Mucosa of stomach (tissue), 1 donor: ENCODE results near the gene KRTAP5-2.
A peak's percentile ranks its signal among the peaks of the same experiment; 100 is the strongest.

Experiments
- H3K27me3 ChIP-seq: one replicate; pipeline ENCODE4 v1.7.0; 2013; ENCODE audit warnings: mild to moderate bottlenecking, low read length; ENCODE audit not compliant: control insufficient read depth, insufficient read depth
- H3K36me3 ChIP-seq: one replicate; pipeline ENCODE4 v1.7.0; 2013; ENCODE audit warnings: low read length; ENCODE audit not compliant: control insufficient read depth, insufficient read depth
- H3K4me1 ChIP-seq: one replicate; pipeline ENCODE4 v1.7.0; 2013; ENCODE audit warnings: mild to moderate bottlenecking, low read length; ENCODE audit not compliant: control insufficient read depth, insufficient read depth
- H3K4me3 ChIP-seq: one replicate; pipeline ENCODE4 v1.7.0; 2013; ENCODE audit warnings: low read length
- H3K9ac ChIP-seq: one replicate; pipeline ENCODE4 v1.7.0; 2013; ENCODE audit warnings: mild to moderate bottlenecking, low read length, moderate library complexity
- H3K9me3 ChIP-seq: one replicate; pipeline ENCODE4 v1.7.0; 2013; ENCODE audit warnings: mild to moderate bottlenecking, low read length, moderate library complexity; ENCODE audit not compliant: control insufficient read depth
- donor health status: Pancreatic carcinoma.

Gene KRTAP5-2

GRCh38 chr11:1561266-1561665 is 36.8 kb downstream of the KRTAP5-2 start:
- Histone ChIP-seq H3K27me3 (no peaks in the 10 kb centered on the region), H3K4me3 (no peak overlapping the region), H3K9me3 (no peaks in the 10 kb centered on the region), H3K36me3 (peaks cover 3% of the 10 kb centered on the region), H3K4me1 (peaks cover 36% of the 10 kb centered on the region), H3K9ac (no peak overlapping the region)

GRCh38 chr11:1560649-1561251 is 37.3 kb downstream of the KRTAP5-2 start:
- no peak overlapping the region for H3K9ac ChIP-seq
- peaks cover 3% of the 10 kb centered on the region for H3K36me3 ChIP-seq
- peaks cover 36% of the 10 kb centered on the region for H3K4me1 ChIP-seq

DNA sequence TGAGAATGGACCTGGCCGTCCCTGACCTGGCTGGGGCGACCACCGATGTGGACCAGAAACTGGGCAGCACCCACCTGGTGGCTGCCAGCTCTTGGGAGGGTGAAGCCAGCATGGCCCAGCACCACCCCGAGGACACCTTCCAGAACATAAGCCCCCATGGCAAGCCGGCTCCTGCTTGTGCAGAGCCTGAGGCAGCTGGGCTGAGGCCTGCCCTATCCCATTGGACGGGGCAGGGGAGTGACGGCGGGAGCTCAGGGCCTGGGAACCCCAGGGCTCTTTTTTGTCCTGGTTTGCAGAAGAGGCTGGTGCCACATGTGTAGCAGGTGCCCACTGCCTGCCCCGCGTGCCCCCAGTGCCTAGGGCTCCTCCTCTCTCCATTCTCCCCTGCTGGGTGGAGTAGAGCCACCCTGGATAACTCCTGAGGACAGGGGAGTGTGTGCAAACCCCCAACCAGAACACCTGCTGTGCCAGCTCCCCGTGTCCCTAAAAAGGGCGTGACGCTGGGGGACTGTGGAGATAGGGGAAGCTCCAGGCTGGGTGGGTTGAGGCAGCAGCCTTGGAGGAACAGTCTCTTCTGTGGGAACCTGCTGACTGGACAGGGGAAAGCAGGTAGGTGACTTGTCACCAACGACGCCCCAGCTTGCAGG is 38.0 kb downstream of the KRTAP5-2 start:
- peak overlapping the region; percentile 53 for H3K9ac ChIP-seq
- H3K9me3 ChIP-seq, result no peaks in the 10 kb centered on the region
- H3K4me1 ChIP-seq, result peaks cover 38% of the 10 kb centered on the region
- H3K4me3 ChIP-seq, result no peak overlapping the region
- H3K27me3 ChIP-seq, result no peaks in the 10 kb centered on the region
- H3K36me3 ChIP-seq, result peaks cover 3% of the 10 kb centered on the region

More at GRCh38 chr11:1560649-1561251, 37.3 kb downstream of the KRTAP5-2 start:
- Histone ChIP-seq H3K4me3 (no peak overlapping the region), H3K27me3 (no peaks in the 10 kb centered on the region), H3K9me3 (no peaks in the 10 kb centered on the region)

DNA sequence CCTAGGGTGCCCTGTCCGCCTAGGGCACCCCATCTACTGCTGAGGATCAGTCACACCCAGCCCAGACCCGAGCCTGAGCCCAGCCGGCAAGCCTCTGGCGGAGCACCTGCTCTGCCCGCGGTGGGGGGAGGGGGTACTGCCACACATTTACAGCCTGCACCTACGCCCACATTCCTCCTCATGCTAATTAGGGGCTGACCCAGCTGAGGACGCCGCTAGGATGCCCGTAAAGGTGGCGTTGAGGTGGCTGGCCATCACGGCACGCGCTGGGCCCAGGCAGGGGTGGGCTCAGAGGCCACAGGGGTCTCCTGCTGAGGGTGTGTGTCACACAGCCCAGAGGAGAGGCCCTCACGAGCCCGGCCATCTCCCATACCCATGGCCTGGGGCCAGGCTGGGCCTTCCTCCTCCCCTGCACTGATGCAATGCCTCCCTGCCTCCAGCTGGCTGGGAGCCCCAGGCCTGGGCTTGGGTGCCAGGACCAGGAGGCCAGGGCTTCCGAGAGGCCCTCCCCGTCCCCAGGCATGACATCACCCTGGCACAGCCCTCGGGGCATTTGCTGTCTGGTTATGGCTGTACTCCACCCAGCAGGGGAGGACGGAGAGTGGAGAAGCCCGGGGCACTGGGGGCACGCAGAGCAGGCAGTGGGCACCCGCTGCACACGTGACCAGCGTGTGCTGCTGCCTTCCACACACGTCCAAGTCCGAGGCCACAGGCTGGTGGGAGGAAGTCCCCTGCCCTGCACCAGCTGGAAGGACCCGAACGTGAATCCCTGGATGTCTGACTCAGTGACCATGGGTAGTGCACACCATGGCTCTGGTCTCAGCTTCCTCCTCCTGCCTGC is 38.8 kb downstream of the KRTAP5-2 start:
- Histone ChIP-seq H3K9ac (peak overlapping the region; percentile 53), H3K4me1 (peaks cover 38% of the 10 kb centered on the region), H3K27me3 (no peaks in the 10 kb centered on the region), H3K4me3 (no peak overlapping the region), H3K36me3 (peaks cover 3% of the 10 kb centered on the region), H3K9me3 (no peaks in the 10 kb centered on the region)

DNA sequence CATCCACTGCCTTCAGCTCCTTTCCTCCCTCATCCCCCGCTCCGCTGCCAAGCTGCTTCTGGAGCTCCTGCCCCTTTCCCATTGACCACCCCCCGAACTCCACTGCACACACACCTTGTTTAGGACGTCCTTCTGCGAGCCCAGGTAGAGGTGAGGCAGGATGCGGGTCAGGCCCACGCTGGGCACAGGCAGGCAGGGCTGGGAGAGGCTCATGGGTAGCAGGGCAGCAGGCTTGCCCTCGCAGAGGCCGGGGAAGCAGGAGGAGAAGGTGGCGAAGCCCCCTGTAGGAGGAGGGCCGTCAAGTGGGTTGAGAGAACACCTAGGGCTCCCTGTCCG is 39.4 kb downstream of the KRTAP5-2 start:
- Histone ChIP-seq H3K9me3 (no peaks in the 10 kb centered on the region), H3K9ac (peak overlapping the region; percentile 47), H3K4me3 (no peak overlapping the region), H3K4me1 (peaks cover 41% of the 10 kb centered on the region), H3K27me3 (no peaks in the 10 kb centered on the region), H3K36me3 (peaks cover 3% of the 10 kb centered on the region)

GRCh38 chr11:1557904-1558774 is 40.0 kb downstream of the KRTAP5-2 start:
- peak overlapping the region; percentile 47 for H3K9ac ChIP-seq
- H3K9me3 ChIP-seq, result no peaks in the 10 kb centered on the region
- peaks cover 42% of the 10 kb centered on the region for H3K4me1 ChIP-seq
- H3K36me3 ChIP-seq, result no peaks in the 10 kb centered on the region
- H3K4me3 ChIP-seq, result no peak overlapping the region
- no peaks in the 10 kb centered on the region for H3K27me3 ChIP-seq

- Histone ChIP-seq H3K4me1 (peaks cover 42% of the 10 kb centered on the region), H3K9ac (no peak overlapping the region), H3K9me3 (no peaks in the 10 kb centered on the region), H3K27me3 (no peaks in the 10 kb centered on the region), H3K4me3 (no peak overlapping the region), H3K36me3 (no peaks in the 10 kb centered on the region)
These were observed 40.8 kb downstream of the KRTAP5-2 start for GRCh38 chr11:1557051-1557884.

GRCh38 chr11:1556278-1556902 is 41.7 kb downstream of the KRTAP5-2 start:
- no peak overlapping the region for H3K9ac ChIP-seq
- no peaks in the 10 kb centered on the region for H3K27me3 ChIP-seq
- no peak overlapping the region for H3K4me3 ChIP-seq
- H3K9me3 ChIP-seq, result no peaks in the 10 kb centered on the region
- peaks cover 38% of the 10 kb centered on the region for H3K4me1 ChIP-seq
- H3K36me3 ChIP-seq, result no peaks in the 10 kb centered on the region

- no peak overlapping the region for H3K4me3 ChIP-seq
- no peaks in the 10 kb centered on the region for H3K9me3 ChIP-seq
- no peaks in the 10 kb centered on the region for H3K27me3 ChIP-seq
- H3K9ac ChIP-seq, result peak overlapping the region; percentile 8
- no peaks in the 10 kb centered on the region for H3K36me3 ChIP-seq
- peaks cover 38% of the 10 kb centered on the region for H3K4me1 ChIP-seq
These were observed 42.4 kb downstream of the KRTAP5-2 start for GRCh38 chr11:1555713-1556153.

DNA sequence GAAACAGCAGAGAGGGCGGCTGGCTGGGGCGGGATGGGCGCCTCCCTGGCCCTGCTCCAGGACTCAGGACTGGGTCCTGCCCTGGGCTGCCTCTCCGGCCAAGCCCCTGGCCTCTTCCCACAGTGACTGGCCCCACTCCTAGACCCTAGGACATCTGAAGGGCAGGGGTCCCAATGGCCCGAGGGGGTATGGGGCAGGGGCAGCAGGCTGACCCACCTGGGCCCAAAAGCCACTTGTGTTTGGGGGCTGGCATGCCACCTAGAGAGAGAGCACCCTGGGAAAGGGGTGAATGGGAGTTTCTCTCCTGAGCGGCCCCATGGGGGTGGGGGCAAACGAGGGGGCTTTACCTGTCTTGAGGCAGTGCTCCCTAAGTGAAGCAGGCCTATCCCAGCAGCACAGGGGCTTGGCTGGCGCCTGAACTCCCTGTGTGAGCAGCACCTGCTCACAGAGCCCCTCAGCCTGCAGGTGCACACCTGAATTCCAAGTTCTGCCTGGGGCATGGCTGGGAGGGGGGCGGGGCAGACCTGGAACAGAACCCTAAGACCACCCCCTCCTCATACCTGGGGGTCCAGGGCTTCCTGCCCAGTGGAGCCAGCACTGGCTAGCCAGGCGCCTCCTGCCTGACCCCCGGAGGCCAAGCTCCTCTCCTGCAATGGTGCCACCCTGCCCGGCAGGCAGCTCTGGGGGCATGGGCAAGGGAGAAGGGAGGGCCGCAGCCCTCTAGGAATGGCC is 42.9 kb downstream of the KRTAP5-2 start:
- Histone ChIP-seq H3K27me3 (no peaks in the 10 kb centered on the region), H3K9ac (peak overlapping the region; percentile 8), H3K4me1 (peaks cover 38% of the 10 kb centered on the region), H3K9me3 (no peaks in the 10 kb centered on the region), H3K4me3 (no peak overlapping the region), H3K36me3 (no peaks in the 10 kb centered on the region)
